ENCODE measurements around the gene TMEM233.
"Not testable (repeated sequence)": the region's sequence is repeated elsewhere in the genome, so short reads cannot be mapped to it uniquely, and the experiment has no call there.

The TMEM233 gene

DNA sequence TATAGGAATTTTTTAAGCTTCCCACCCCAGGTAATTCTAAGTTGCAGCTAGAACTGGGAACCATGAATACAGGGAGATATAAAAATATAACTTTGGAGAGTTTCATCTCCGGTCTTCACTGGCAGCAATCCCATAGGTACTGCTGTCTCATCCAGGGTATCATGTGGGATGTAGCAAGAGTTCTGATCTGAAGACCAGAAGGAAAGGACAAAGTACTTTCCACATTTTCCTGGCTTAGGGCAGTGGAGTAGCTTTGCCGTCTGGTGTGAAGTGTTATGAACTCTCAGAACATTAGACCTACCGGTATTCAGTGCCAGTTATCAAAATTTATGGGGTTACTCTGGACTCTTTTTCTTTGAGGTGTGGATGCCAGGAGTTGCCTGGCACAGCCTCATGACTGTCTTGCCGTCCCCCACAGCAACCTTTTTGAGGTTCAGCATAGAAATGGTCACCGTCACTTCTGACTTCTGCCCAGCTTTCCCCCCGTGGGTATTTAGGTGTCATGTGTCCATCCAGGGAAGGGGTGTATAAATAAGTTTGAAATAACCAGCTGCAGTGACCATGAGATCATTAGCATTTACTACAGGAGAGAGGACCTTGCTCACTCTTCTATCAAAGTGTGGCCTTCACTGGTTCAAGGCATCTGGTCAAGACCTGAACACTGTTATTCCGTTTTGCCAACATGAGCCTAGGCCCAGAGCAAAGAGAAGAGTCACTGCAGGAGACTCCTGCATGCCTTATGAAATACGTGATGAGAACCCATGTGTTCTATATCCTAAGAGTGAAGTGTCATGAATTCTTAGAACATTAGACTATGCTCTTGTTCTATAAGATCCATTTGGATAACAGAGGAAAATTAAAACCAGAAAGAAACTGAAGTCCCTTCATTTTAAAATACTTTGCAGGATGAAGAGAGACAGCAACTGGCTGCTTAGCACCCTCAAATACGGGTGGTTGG is 22.2 kb downstream of the TMEM233 start:
- Histone ChIP-seq H3K9ac (ENCODE audit: low read length) (no peak overlapping the region), H3K27ac (ENCODE audit: low read depth, low read length) (no peak overlapping the region), H3K4me3 (ENCODE audit: low read length) (no peak overlapping the region), H3K27me3 (ENCODE audit: control insufficient read depth, insufficient read depth, low read length) (no peaks in the 10 kb centered on the region), H3K36me3 (ENCODE audit: control insufficient read depth, insufficient read depth, low read length) (no peaks in the 10 kb centered on the region), H3K4me1 (ENCODE audit: control insufficient read depth, insufficient read depth, low read length) (no peaks in the 10 kb centered on the region)

DNA sequence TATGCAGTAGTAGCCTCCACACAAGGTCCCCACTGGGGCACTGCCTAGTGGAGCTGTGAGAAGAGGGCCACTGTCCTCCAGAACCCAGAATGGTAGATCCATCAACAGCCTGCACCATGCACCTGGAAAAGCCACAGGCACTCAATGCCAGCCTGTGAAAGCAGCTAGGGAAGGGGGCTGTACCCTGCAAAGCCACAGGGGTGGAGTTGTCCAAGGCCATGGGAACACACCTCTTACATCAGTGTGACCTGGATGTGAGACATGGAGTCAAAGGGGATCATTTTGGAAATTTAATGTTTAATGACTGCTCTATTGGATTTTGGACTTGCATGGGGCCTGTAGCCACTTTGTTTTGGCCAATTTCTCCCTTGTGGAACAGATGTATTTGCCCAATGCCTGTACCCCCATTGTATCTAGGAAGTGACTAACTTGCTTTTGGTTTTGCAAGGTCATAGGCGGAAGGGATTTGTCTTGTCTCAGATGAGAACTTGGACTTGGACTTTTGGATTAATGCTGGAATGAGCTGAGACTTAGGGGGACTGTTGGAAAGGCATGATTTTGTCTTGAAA is 24.8 kb downstream of the TMEM233 start:
- H3K4me3 ChIP-seq (ENCODE audit: low read length); H3K4me1 ChIP-seq (ENCODE audit: control insufficient read depth, insufficient read depth, low read length); H3K27me3 ChIP-seq (ENCODE audit: control insufficient read depth, insufficient read depth, low read length); H3K9ac ChIP-seq (ENCODE audit: low read length); H3K27ac ChIP-seq (ENCODE audit: low read depth, low read length); H3K36me3 ChIP-seq (ENCODE audit: control insufficient read depth, insufficient read depth, low read length): not testable (repeated sequence)

DNA sequence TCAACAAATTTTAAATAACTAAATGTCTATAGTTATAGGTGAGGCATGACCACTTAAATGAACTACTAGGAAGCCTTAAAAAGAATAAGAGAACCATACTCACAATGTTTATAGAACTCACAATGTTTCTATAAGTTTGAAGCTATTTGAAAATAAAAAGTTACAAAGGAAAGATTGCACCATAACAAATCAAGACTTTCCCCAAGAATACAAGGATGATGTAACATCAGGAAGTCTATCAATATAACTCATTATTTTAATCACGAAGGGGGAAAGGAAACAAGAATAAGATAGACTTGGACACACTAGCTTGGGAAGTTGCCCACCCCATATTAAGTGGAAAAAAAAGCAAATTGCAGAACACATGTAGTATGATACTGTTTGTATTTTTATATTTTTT is 26.9 kb downstream of the TMEM233 start:
- no peaks in the 10 kb centered on the region for H3K36me3 ChIP-seq (ENCODE audit: control insufficient read depth, insufficient read depth, low read length)
- H3K9ac ChIP-seq (ENCODE audit: low read length) = no peak overlapping the region
- H3K4me3 ChIP-seq (ENCODE audit: low read length) = no peak overlapping the region
- H3K27me3 ChIP-seq (ENCODE audit: control insufficient read depth, insufficient read depth, low read length) = no peaks in the 10 kb centered on the region
- H3K4me1 ChIP-seq (ENCODE audit: control insufficient read depth, insufficient read depth, low read length) = no peaks in the 10 kb centered on the region
- no peak overlapping the region for H3K27ac ChIP-seq (ENCODE audit: low read depth, low read length)

DNA sequence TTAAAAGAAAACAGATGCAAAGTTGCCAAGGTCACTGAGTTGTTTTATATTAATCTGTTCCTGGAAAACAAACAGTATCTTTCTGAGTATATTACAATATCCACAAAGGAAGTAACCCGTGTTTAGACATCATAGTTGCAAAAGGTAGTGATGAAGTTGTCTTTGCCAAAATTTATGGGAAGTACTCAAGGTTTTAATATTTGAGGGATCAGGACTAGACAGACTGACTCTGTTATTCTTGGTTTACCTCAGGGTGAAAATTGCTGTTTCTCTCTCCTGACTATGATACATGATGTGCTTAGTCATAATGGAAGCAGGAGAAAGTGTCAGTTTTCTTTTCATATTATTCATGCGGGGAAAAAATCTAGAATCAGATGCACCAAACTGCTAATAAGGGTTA is 28.3 kb downstream of the TMEM233 start:
- Histone ChIP-seq H3K4me1 (ENCODE audit: control insufficient read depth, insufficient read depth, low read length) (no peaks in the 10 kb centered on the region), H3K36me3 (ENCODE audit: control insufficient read depth, insufficient read depth, low read length) (no peaks in the 10 kb centered on the region), H3K27ac (ENCODE audit: low read depth, low read length) (no peak overlapping the region), H3K9ac (ENCODE audit: low read length) (no peak overlapping the region), H3K27me3 (ENCODE audit: control insufficient read depth, insufficient read depth, low read length) (no peaks in the 10 kb centered on the region), H3K4me3 (ENCODE audit: low read length) (no peak overlapping the region)

DNA sequence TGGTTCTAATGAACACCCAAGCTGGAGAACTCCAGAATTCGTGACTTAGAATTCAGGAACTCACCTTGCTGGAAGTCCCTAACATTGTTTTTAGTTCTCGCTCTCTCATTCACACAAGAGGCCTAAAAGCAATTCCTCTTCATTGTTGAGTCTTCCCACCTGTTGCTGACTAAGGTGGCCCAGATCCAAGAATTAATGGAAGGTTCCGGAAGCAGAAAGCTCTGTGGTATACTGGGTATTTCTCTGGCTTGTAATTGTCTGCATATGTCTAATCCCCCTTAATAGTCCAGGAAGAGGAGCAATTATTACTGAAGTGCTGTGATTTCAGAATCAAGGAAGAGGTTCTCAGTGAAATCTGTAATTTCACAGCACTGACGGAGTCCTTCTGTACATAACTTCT is 31.4 kb downstream of the TMEM233 start:
- Histone ChIP-seq H3K27ac (ENCODE audit: low read depth, low read length) (no peak overlapping the region), H3K4me3 (ENCODE audit: low read length) (no peak overlapping the region), H3K36me3 (ENCODE audit: control insufficient read depth, insufficient read depth, low read length) (no peaks in the 10 kb centered on the region), H3K27me3 (ENCODE audit: control insufficient read depth, insufficient read depth, low read length) (no peaks in the 10 kb centered on the region), H3K9ac (ENCODE audit: low read length) (no peak overlapping the region), H3K4me1 (ENCODE audit: control insufficient read depth, insufficient read depth, low read length) (no peaks in the 10 kb centered on the region)

DNA sequence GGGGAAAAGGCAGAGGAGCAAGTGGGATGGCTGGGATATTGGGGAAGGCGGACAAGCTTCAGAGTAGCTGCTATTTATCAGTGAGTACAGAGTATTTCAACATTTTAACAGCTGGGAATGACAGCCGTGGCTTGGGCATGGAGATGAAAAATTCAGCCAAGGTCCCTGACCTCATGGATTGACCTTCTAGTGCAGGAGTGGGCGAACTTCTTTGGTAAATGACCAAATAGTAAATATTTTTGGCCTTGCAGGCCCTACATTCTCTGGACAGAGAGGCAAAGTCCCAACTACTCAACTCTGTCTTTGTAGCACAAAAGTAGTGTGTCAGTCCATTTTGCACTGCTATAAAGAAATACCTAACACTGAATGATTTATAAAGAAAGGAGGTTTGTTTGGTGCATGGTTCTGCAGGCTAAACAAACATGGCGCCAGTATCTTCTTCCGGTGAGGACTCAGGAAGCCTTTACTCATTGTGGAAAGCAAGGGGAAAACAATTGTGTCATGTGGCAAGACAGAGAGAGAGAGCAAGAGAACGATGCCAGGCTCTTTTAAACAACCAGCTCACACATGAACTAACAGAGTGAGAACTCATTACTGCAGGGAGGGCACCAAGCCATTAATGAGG is 33.6 kb downstream of the TMEM233 start:
- no peak overlapping the region for H3K27ac ChIP-seq (ENCODE audit: low read depth, low read length)
- no peak overlapping the region for H3K9ac ChIP-seq (ENCODE audit: low read length)
- H3K4me1 ChIP-seq (ENCODE audit: control insufficient read depth, insufficient read depth, low read length) = no peaks in the 10 kb centered on the region
- H3K27me3 ChIP-seq (ENCODE audit: control insufficient read depth, insufficient read depth, low read length) = no peaks in the 10 kb centered on the region
- no peaks in the 10 kb centered on the region for H3K36me3 ChIP-seq (ENCODE audit: control insufficient read depth, insufficient read depth, low read length)
- no peak overlapping the region for H3K4me3 ChIP-seq (ENCODE audit: low read length)

DNA sequence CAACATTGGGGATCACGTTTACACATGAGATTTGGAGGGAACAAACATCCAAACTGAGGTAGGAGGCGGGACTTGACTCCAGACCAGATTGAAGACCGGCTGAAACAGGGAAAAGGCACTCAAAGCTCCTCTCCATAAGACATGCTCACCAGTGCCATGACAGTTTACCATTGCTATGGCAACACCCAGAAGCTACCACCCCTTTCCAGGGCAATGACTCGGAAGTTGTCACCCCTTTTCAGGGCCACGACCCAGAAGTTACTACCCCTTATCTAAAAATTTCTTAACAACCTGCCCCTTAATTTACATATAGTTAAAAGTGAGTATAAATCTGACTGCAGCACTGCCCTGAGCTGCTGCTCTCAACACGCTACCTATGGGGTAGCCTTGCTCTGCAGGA is 34.1 kb downstream of the TMEM233 start:
- no peak overlapping the region for H3K9ac ChIP-seq (ENCODE audit: low read length)
- H3K4me3 ChIP-seq (ENCODE audit: low read length) = no peak overlapping the region
- no peak overlapping the region for H3K27ac ChIP-seq (ENCODE audit: low read depth, low read length)
- H3K36me3 ChIP-seq (ENCODE audit: control insufficient read depth, insufficient read depth, low read length) = no peaks in the 10 kb centered on the region
- H3K27me3 ChIP-seq (ENCODE audit: control insufficient read depth, insufficient read depth, low read length) = no peaks in the 10 kb centered on the region
- no peaks in the 10 kb centered on the region for H3K4me1 ChIP-seq (ENCODE audit: control insufficient read depth, insufficient read depth, low read length)

DNA sequence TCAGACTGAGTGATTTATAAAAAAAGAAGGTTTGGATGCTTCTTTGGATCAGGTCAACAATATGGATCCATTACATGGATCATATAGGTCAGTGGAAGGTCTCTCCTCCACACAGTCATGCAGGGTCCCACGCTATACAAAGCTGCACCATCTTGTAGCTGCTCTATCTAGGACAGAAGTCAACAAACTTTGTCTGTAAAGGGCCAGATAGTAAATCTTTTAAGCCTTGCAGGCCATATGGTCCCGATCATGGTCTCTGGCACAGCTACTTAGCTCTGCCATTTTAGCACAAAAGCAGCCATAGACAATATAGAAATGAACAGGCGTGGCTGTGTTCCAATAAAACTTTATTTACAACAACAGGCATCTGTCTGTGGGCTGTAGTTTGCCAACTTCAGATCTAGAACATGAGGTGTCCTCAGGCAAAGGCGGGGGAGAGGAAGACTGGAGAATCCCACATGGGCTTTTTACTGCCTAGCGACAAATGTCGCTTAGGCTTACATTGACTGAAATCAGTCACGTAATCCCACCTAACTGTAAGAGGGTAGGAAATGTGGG is 36.7 kb downstream of the TMEM233 start:
- Histone ChIP-seq H3K4me3 (ENCODE audit: low read length) (no peak overlapping the region), H3K27me3 (ENCODE audit: control insufficient read depth, insufficient read depth, low read length) (no peaks in the 10 kb centered on the region), H3K9ac (ENCODE audit: low read length) (no peak overlapping the region), H3K27ac (ENCODE audit: low read depth, low read length) (no peak overlapping the region), H3K4me1 (ENCODE audit: control insufficient read depth, insufficient read depth, low read length) (no peaks in the 10 kb centered on the region), H3K36me3 (ENCODE audit: control insufficient read depth, insufficient read depth, low read length) (no peaks in the 10 kb centered on the region)

DNA sequence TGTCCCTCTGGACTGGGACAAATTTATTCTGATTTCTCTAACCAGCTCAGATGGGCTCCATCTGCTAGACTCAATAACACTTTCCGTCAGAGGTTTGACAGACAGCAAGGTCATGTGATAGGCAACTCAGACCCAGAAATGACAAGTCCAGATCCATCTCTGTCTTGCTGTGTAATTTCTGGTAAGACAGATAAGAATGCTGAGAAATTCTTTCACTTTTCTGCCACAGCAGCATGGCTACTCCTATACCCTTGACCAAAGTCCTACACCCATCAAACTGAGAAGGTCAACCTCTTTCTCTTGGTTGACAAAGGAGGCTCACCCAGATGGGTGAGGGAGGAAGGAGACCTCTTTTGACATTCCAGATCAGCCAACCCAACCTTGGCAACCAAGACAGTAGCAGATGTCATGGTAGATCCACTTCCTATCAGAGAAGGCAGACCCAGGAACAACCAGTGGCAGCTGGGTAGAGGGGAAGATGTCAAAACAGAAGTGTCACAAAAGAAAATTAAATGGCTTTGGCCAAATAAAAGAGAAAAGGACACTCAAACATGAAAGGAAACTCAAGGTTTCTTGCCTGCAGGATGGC is 37.5 kb downstream of the TMEM233 start:
- no peak overlapping the region for H3K9ac ChIP-seq (ENCODE audit: low read length)
- no peaks in the 10 kb centered on the region for H3K4me1 ChIP-seq (ENCODE audit: control insufficient read depth, insufficient read depth, low read length)
- no peak overlapping the region for H3K27ac ChIP-seq (ENCODE audit: low read depth, low read length)
- no peak overlapping the region for H3K4me3 ChIP-seq (ENCODE audit: low read length)
- no peaks in the 10 kb centered on the region for H3K27me3 ChIP-seq (ENCODE audit: control insufficient read depth, insufficient read depth, low read length)
- H3K36me3 ChIP-seq (ENCODE audit: control insufficient read depth, insufficient read depth, low read length) = no peaks in the 10 kb centered on the region

DNA sequence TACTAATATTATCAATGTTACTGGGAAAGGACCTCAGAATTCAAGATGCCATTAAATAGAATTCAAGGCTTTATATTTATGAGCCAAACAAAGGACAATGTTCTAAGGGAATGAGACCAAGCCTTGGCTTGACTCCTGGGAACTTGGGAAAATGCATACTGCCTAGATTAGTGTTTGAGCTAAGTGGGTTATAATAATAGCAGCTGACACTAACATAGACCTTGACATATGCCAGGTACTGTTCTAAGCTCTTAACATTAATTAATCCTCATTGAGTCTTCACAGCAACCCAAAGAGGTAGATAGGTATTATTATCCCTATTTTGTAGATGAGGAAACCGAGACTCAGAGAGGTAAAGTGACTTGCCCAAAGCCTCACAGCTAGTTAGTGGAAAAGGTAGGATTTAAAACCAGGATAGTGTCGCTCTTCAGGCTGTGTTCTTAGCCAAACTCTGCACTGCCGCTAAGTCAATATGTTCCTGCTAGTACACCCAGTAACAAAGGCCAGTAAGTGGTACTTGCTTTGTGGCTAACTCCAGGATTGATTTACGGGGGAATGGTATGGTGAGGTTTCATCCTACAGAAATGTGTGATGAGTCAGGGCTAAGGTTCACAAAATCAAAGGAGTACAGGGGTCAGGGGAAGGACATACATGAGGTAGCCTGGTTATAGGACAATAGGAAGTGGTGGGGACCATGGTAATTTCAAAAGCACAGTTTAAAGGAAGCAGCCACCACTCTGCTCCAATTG is 38.5 kb downstream of the TMEM233 start:
- Histone ChIP-seq H3K27me3 (ENCODE audit: control insufficient read depth, insufficient read depth, low read length) (no peaks in the 10 kb centered on the region), H3K4me3 (ENCODE audit: low read length) (no peak overlapping the region), H3K36me3 (ENCODE audit: control insufficient read depth, insufficient read depth, low read length) (no peaks in the 10 kb centered on the region), H3K4me1 (ENCODE audit: control insufficient read depth, insufficient read depth, low read length) (no peaks in the 10 kb centered on the region), H3K9ac (ENCODE audit: low read length) (no peak overlapping the region), H3K27ac (ENCODE audit: low read depth, low read length) (no peak overlapping the region)

DNA sequence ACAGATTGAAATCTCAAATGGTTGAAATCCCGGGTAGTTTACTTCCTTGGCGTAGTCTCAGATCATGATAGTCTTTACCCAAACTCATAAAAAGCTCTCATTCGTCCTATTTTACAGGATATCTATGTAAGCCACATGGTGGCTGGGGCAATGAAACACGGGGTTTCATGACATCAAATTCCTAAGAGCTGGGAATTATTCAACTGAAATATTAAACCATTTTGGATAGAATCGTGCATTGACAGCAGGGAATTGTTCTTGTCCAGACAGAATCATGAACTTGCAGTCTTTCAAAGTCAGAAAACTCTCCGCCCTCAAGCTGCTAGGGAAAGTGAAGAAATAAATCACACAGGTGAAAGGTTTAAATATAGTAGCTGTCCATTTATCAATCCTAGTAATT is 41.2 kb downstream of the TMEM233 start:
- H3K4me3 ChIP-seq (ENCODE audit: low read length) = no peak overlapping the region
- no peaks in the 10 kb centered on the region for H3K36me3 ChIP-seq (ENCODE audit: control insufficient read depth, insufficient read depth, low read length)
- H3K27me3 ChIP-seq (ENCODE audit: control insufficient read depth, insufficient read depth, low read length) = no peaks in the 10 kb centered on the region
- H3K9ac ChIP-seq (ENCODE audit: low read length) = no peak overlapping the region
- H3K27ac ChIP-seq (ENCODE audit: low read depth, low read length) = no peak overlapping the region
- no peaks in the 10 kb centered on the region for H3K4me1 ChIP-seq (ENCODE audit: control insufficient read depth, insufficient read depth, low read length)

DNA sequence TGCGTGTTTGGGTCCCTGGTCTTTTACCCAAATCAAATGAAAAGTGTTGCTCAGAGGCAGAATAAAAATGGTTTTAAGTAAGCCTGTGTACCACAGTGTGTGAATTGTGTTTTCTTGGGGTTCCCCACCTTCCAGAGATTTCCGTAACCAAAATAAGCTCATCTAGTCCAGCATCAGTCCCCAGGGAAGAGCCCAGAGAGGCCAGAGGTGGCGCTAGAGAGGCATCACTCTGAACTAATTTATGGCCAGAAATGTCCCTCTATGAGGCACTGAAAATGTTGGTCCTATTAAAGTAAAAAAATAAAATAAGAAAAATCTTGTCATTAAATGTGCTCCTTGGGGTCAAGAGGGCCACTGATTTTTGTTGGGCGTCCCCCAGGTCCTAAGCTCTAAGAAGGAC is 49.4 kb downstream of the TMEM233 start:
- no peak overlapping the region for H3K27ac ChIP-seq (ENCODE audit: low read depth, low read length)
- no peaks in the 10 kb centered on the region for H3K36me3 ChIP-seq (ENCODE audit: control insufficient read depth, insufficient read depth, low read length)
- no peaks in the 10 kb centered on the region for H3K4me1 ChIP-seq (ENCODE audit: control insufficient read depth, insufficient read depth, low read length)
- no peak overlapping the region for H3K9ac ChIP-seq (ENCODE audit: low read length)
- H3K4me3 ChIP-seq (ENCODE audit: low read length) = no peak overlapping the region
- no peaks in the 10 kb centered on the region for H3K27me3 ChIP-seq (ENCODE audit: control insufficient read depth, insufficient read depth, low read length)
